Measurements from ENCODE around the gene ZGPAT.
"Not testable (repeated sequence)": the region's sequence is repeated elsewhere in the genome, so short reads cannot be mapped to it uniquely, and the experiment has no call there.

ZGPAT gene

DNA sequence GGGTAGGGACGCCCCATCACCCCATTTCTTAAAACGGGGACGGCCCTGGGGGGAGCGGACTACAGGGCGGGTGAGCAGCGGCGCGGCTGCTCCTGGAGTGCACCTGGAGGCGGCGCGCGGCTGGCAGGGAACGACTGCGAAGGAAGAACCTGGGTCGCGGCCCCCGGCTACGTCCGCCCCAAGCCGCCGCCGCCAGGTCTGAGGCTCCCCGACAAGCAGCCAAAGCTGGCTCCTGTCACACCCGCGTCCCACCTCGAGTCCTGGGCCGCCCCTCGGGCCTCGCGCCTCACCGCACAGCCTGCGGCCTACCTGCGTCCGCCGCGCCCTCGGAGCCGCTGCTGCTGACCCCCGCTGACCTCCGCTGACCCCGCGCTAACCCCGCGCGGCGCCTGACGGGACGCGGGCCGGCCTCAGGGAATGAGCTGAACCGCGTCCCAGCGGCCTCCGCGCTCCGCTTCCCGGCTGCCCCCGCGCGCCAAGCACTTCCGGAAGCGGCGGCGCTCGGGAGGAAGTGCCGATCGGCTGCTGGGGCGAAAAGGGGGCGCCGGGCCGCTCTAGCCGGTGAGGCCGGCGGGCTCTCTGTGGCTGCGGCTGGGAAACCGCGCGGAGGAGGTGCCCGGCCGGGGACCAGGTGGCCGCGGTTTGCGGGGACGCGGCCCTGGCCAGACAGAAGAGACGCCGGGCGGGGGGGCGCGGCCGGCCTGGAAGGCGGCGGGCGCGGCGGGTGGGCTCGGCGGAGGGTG lies at the start of gene ZGPAT, which contains the start of gene ARFRP1:
ZGPAT (plus strand) TSS at position 482 of the 743 bp plus-strand sequence. CDS start 542 bp downstream, outside the sequence.
ARFRP1 (minus strand) TSS at position 419 of the 743 bp plus-strand sequence. CDS start 885 bp downstream, outside the sequence.
- peak; percentile 22 for TF ChIP-seq MAX (IDR thresholded peaks at IDR 0.05; ENCODE audit: low read depth, low read length)
- TF ChIP-seq, protein P1, sequence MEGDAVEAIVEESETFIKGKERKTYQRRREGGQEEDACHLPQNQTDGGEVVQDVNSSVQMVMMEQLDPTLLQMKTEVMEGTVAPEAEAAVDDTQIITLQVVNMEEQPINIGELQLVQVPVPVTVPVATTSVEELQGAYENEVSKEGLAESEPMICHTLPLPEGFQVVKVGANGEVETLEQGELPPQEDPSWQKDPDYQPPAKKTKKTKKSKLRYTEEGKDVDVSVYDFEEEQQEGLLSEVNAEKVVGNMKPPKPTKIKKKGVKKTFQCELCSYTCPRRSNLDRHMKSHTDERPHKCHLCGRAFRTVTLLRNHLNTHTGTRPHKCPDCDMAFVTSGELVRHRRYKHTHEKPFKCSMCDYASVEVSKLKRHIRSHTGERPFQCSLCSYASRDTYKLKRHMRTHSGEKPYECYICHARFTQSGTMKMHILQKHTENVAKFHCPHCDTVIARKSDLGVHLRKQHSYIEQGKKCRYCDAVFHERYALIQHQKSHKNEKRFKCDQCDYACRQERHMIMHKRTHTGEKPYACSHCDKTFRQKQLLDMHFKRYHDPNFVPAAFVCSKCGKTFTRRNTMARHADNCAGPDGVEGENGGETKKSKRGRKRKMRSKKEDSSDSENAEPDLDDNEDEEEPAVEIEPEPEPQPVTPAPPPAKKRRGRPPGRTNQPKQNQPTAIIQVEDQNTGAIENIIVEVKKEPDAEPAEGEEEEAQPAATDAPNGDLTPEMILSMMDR (IDR thresholded peaks at IDR 0.05; ENCODE audit: low read depth, low read length) = no peak
- peak; percentile 68 for TF ChIP-seq MYC (IDR thresholded peaks at IDR 0.05; ENCODE audit: low read depth, low read length)
- DNase-seq (ENCODE audit: low read depth) = peak; percentile 97
- peak within 1 kb of the TSS; percentile 83 for H3K4me3 ChIP-seq (ENCODE audit: low read depth, low read length)

DNA sequence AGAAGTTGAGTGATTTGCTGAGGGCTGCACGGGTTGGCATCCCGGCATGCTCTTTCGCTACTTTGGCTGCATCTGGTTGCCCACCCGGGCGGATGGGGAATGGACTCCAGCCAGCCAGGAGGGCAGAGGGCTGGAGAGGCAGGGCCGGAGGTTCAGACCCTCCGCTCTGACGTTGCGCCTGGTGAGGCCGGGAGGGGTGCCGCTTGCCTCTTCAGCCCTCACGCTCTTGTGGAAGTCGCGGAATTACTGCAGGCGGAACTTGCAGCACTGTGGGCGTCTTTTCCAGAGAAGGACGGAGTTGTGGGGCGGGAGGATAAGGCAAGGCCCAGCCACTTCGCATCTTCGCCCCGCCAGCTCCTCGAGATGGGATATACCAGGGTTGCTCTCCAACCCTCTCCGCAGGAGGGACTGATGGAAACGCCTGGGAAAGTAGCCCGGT lies 49.1 kb upstream of the ZGPAT start:
- H3K4me3 ChIP-seq (ENCODE audit: low read depth, low read length) = peak overlapping the region; percentile 92
- TF ChIP-seq POLR2A (IDR thresholded peaks at IDR 0.05; ENCODE audit: extremely low read depth, insufficient read length) = no peak
- peak; percentile 69 for DNase-seq (ENCODE audit: low read depth)

GRCh38 chr20:63659370-63659769 lies 48.5 kb upstream of the ZGPAT start:
- TF ChIP-seq MAX (IDR thresholded peaks at IDR 0.05; ENCODE audit: low read depth, low read length) (no peak), MYC (IDR thresholded peaks at IDR 0.05; ENCODE audit: low read depth, low read length) (no peak), POLR2A (IDR thresholded peaks at IDR 0.05; ENCODE audit: extremely low read depth, insufficient read length) (no peak)
- TF ChIP-seq, protein P1 (IDR thresholded peaks at IDR 0.05; ENCODE audit: low read depth, low read length) = no peak
- peak overlapping the region; percentile 92 for H3K4me3 ChIP-seq (ENCODE audit: low read depth, low read length)
- no peak for DNase-seq (ENCODE audit: low read depth)

DNA sequence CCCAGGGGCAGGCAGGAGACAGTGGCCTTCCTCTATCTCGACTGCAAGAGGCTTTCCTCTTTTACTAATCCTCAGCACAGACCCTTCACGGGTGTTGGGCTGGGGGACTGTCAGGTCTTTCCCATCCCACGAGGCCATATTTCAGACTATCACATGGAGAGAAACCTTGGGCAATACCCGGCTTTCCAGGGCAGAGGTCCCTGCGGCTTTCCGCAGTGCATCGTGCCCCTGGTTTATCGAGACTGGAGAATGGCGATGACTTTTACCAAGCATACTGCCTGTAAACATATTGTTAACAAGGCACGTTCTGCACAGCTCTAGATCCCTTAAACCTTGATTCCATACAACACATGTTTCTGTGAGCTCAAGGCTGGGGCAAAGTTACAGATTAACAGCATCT lies 47.7 kb upstream of the ZGPAT start:
- H3K4me3 ChIP-seq (ENCODE audit: low read depth, low read length); DNase-seq (ENCODE audit: low read depth): not testable (repeated sequence)

DNA sequence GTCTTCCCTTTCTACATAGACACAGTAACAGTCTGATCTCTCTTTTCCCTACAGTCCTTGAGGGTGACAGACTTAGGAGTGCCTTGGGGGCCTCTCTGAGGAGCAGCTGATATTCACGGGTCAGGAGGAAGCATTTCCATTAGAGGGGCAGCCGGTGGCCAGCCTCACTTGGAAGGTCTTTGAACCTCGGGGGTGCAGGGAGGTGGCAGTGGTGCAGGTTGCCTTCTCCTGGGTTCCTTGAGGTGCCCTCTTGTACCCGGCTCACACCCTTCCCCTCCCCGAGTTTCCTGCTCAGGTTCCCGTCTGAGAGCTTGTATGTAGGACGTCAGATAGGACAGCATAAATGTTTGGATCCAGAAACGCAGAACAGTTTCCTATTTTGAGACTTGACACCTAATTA lies 47.2 kb upstream of the ZGPAT start:
- TF ChIP-seq, protein P1 (IDR thresholded peaks at IDR 0.05; ENCODE audit: low read depth, low read length) = no peak
- TF ChIP-seq MAX (IDR thresholded peaks at IDR 0.05; ENCODE audit: low read depth, low read length) (no peak), POLR2A (IDR thresholded peaks at IDR 0.05; ENCODE audit: extremely low read depth, insufficient read length) (no peak), MYC (IDR thresholded peaks at IDR 0.05; ENCODE audit: low read depth, low read length) (no peak)

DNA sequence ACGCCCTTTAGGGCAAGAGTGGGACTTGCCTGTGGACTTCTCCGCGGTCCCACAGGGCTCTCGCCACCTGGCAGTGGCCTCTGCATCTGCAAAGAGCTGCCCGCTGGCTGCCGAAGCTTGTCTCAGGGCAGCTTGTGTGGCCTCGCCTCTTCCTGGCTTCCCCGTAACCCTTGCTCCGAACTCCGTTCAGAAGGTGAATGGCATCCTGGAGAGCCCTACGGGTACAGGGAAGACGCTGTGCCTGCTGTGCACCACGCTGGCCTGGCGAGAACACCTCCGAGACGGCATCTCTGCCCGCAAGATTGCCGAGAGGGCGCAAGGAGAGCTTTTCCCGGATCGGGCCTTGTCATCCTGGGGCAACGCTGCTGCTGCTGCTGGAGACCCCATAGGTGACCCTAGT lies 46.7 kb upstream of the ZGPAT start:
- no peak for DNase-seq (ENCODE audit: low read depth)
- TF ChIP-seq, protein P1 (IDR thresholded peaks at IDR 0.05; ENCODE audit: low read depth, low read length) = no peak
- no peak for TF ChIP-seq MAX (IDR thresholded peaks at IDR 0.05; ENCODE audit: low read depth, low read length)
- TF ChIP-seq POLR2A (IDR thresholded peaks at IDR 0.05; ENCODE audit: extremely low read depth, insufficient read length) = no peak
- TF ChIP-seq MYC (IDR thresholded peaks at IDR 0.05; ENCODE audit: low read depth, low read length) = no peak

More for the DNA sequence above, 47.2 kb upstream of the ZGPAT start:
- no peak overlapping the region for H3K4me3 ChIP-seq (ENCODE audit: low read depth, low read length)
- no peak for DNase-seq (ENCODE audit: low read depth)

More for the DNA sequence above, 46.7 kb upstream of the ZGPAT start:
- no peak overlapping the region for H3K4me3 ChIP-seq (ENCODE audit: low read depth, low read length)
